ENCODE results near the gene CD274. TPM values are rescaled to one million over a fixed set of nuclear protein-coding genes. Genes with fewer than 3 reads are reported as not detected.

The CD274 gene
- total RNA-seq, 2 experiments from 2014 or later = 5.3 to 6.3 TPM

DNA sequence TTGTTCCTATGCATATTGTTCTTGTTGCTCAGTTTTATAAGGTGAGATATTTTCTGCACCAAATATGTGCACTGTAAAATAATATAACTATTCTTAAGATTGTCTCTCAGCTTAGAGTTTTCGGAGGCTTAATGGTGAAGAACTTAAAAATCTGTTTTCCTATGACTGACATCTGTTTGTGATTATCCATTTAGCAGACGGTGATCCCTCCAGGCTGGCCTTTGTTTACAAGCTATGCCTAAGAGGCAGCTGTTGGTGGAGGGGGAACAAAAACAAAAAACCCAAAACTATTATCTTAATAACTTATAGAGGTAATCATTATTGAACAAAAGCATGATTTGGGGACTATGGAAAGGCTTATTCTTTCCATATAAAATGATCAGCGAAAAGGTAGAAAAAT, 60.6 kb downstream of the CD274 start:
- no peak for DNase-seq
- Mint-ChIP-seq H3K9me3 (no peaks in the 10 kb centered on the region), H3K4me1 (ENCODE audit: low read depth) (peaks cover 38% of the 10 kb centered on the region), H3K36me3 (ENCODE audit: low read depth) (no peaks in the 10 kb centered on the region), H3K27me3 (no peaks in the 10 kb centered on the region), H3K4me3 (peak overlapping the region; percentile 74), H3K27ac (peak overlapping the region; percentile 72)
- Histone ChIP-seq H3K27me3 (ENCODE audit: control insufficient read depth in 1 of 2, insufficient read depth in 2 of 2, low read length in 2 of 2) (no peaks in the 10 kb centered on the region), H3K9me3 (ENCODE audit: control insufficient read depth in 1 of 2, insufficient read depth in 1 of 2, low read length in 2 of 2) (no peaks in the 10 kb centered on the region), H3K36me3 (ENCODE audit: insufficient read depth, low read length) (no peaks in the 10 kb centered on the region), H3K27ac (ENCODE audit: low read depth in 1 of 2, low read length in 2 of 2) (peak overlapping the region in 1 of 2 donors; percentile 35), H3K4me1 (ENCODE audit: insufficient read depth, low read length) (peaks cover 21% of the 10 kb centered on the region), H3K4me3 (ENCODE audit: low read length) (peak overlapping the region; percentile 39)
- no peak for ATAC-seq (ENCODE audit: poor library complexity)
- CTCF ChIA-PET = no interaction called here
- intact Hi-C loops (cut with DNase I, micrococcal nuclease) = no loop called here
- POLR2A ChIA-PET = interaction anchor here (1.2 to 2.2 kb wide), 3 partner anchors 17 to 46 kb away, joined by 4 to 7 read pairs (median 5); no protein-coding TSS in a partner anchor
- TF ChIP-seq, protein P1, sequence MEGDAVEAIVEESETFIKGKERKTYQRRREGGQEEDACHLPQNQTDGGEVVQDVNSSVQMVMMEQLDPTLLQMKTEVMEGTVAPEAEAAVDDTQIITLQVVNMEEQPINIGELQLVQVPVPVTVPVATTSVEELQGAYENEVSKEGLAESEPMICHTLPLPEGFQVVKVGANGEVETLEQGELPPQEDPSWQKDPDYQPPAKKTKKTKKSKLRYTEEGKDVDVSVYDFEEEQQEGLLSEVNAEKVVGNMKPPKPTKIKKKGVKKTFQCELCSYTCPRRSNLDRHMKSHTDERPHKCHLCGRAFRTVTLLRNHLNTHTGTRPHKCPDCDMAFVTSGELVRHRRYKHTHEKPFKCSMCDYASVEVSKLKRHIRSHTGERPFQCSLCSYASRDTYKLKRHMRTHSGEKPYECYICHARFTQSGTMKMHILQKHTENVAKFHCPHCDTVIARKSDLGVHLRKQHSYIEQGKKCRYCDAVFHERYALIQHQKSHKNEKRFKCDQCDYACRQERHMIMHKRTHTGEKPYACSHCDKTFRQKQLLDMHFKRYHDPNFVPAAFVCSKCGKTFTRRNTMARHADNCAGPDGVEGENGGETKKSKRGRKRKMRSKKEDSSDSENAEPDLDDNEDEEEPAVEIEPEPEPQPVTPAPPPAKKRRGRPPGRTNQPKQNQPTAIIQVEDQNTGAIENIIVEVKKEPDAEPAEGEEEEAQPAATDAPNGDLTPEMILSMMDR (IDR thresholded peaks at IDR 0.05) = no peak

DNA sequence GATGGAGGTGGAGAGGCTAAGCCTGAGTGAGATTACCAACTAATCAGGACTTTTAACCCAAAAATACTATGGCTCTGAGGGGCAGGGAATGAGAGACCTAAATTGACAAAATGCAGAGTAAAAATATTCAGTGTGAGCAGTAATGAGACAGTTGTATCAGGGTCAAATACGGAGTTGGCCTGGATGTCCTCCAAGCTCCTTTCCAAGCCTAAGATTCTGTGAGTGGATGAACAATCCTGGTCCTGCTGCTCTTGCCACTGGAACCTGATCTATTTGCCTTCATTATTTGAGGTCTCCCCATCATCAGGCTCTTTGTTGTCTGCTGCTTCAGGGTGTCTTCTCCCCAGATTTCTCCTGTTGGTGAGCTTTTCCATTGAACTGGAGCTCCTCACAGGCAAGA, 61.1 kb downstream of the CD274 start:
- Mint-ChIP-seq H3K4me1 (ENCODE audit: low read depth) (peaks cover 38% of the 10 kb centered on the region), H3K36me3 (ENCODE audit: low read depth) (no peaks in the 10 kb centered on the region), H3K9me3 (no peaks in the 10 kb centered on the region), H3K27me3 (no peaks in the 10 kb centered on the region), H3K27ac (no peak overlapping the region), H3K4me3 (peak overlapping the region; percentile 3)
- Histone ChIP-seq H3K4me1 (ENCODE audit: insufficient read depth, low read length) (peaks cover 21% of the 10 kb centered on the region), H3K9me3 (ENCODE audit: control insufficient read depth in 1 of 2, insufficient read depth in 1 of 2, low read length in 2 of 2) (peaks cover 0 to 4% of the 10 kb centered on the region in 2 experiments), H3K27me3 (ENCODE audit: control insufficient read depth in 1 of 2, insufficient read depth in 2 of 2, low read length in 2 of 2) (no peaks in the 10 kb centered on the region), H3K27ac (ENCODE audit: low read depth in 1 of 2, low read length in 2 of 2) (no peak overlapping the region), H3K36me3 (ENCODE audit: insufficient read depth, low read length) (no peaks in the 10 kb centered on the region), H3K4me3 (ENCODE audit: low read length) (no peak overlapping the region)
- intact Hi-C loops (cut with DNase I, micrococcal nuclease) = no loop called here
- POLR2A ChIA-PET = interaction anchor here (1.5 to 2.2 kb wide), 2 partner anchors 18 to 20 kb away, joined by 4 to 7 read pairs; no protein-coding TSS in a partner anchor
- CTCF ChIA-PET = interaction anchor here (0.6 kb wide), 1 partner anchor 27 kb away, joined by 3 read pairs; no protein-coding TSS in a partner anchor
- ATAC-seq (ENCODE audit: poor library complexity) (no peak), DNase-seq (no peak)
- TF ChIP-seq, protein P1 (IDR thresholded peaks at IDR 0.05) = no peak

DNA sequence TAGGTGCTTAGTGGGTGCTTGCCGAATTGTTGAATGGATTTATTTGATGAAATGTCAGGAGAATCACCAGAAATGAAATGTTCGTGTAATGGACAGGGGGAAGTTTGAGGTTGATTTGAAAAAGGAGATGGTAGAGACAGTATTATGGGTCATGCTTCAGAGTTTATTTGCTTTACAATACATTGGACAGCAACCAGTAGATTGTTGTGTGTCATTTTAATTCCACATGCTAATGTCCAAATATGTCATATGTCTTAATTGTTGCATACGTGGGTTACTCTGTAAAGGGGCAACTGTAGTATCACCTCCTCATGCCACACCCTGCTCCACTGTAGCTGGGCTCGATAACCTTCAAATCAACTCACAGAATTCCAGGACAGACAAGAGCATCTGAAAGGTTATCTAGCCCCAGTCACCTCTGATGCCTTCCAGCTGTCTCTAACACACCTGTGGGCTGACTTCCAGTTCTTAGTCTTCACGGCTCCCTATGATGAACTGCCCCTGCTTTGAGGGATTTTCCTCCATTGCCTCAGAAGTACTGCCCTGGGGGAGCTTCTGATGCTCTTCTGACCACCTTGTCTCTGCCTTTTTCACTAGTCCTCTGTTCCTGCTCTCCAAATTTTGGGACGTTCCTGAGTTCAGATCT, 61.7 kb downstream of the CD274 start:
- Mint-ChIP-seq H3K9me3 (no peaks in the 10 kb centered on the region), H3K27me3 (no peaks in the 10 kb centered on the region), H3K4me3 (no peak overlapping the region), H3K27ac (no peak overlapping the region), H3K36me3 (ENCODE audit: low read depth) (no peaks in the 10 kb centered on the region), H3K4me1 (ENCODE audit: low read depth) (peaks cover 38% of the 10 kb centered on the region)
- ChIA-PET POLR2A (no interaction called here), CTCF (interaction anchor here (0.6 kb wide), 1 partner anchor 27 kb away, joined by 3 read pairs; no protein-coding TSS in a partner anchor)
- H3K9me3 ChIP-seq (ENCODE audit: control insufficient read depth in 1 of 2, insufficient read depth in 1 of 2, low read length in 2 of 2) = peaks cover 0 to 5% of the 10 kb centered on the region in 2 experiments
- TF ChIP-seq, protein P1 (IDR thresholded peaks at IDR 0.05) = no peak
- DNase-seq (no peak), ATAC-seq (ENCODE audit: poor library complexity) (no peak)
- H3K4me1 ChIP-seq (ENCODE audit: insufficient read depth, low read length) = peaks cover 21% of the 10 kb centered on the region
- no peaks in the 10 kb centered on the region for H3K36me3 ChIP-seq (ENCODE audit: insufficient read depth, low read length)
- no peaks in the 10 kb centered on the region for H3K27me3 ChIP-seq (ENCODE audit: control insufficient read depth in 1 of 2, insufficient read depth in 2 of 2, low read length in 2 of 2)
- H3K4me3 ChIP-seq (ENCODE audit: low read length) = no peak overlapping the region
- intact Hi-C loops (cut with DNase I, micrococcal nuclease) = no loop called here
- no peak overlapping the region for H3K27ac ChIP-seq (ENCODE audit: low read depth in 1 of 2, low read length in 2 of 2)
